Measurements from ENCODE around the gene ERFE. TPM values are rescaled to one million over a fixed set of nuclear protein-coding genes. Genes with fewer than 3 reads are reported as not detected.
"Not testable (repeated sequence)": the region's sequence is repeated elsewhere in the genome, so short reads cannot be mapped to it uniquely, and the experiment has no call there.

ERFE gene
- total RNA-seq, result 1 to 10 TPM; 1.3 to 1.5 TPM

DNA sequence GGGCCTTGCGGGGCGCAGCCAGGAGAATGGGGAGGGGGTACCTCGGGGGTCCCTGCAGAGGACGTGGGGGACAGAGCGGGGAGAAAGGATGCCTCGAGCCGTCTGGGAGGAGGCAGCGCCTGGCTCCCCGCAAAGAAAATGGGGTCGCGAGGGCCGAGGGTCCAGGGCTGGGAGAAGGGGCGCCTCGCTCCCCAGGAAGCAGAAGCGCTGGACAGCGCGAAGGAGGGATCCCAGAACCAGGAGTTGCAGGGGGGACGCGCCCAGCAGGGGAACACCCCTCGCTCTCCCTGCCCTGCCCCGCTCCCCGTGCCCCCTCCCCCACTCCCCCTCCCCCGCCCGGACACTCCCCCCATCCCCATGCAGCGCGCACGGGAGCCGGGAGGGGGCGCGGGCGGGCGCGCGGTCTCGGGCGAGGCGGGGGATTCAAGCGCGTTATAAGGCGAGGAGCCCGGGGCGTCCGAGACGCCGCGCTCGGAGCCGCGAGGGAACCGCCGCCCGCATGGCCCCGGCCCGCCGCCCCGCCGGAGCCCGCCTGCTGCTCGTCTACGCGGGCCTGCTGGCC lies at the start of gene ERFE:
TSS of gene ERFE (plus strand) at position 462 of the 562 bp plus-strand sequence. CDS start at position 500, 38 bp downstream.
- Histone ChIP-seq H3K9me3 (no peaks in the 10 kb centered on the region), H3K36me3 (no peaks in the 10 kb centered on the region), H3K27ac (no peak within 1 kb of the TSS), H3K27me3 (replicated peaks; ENCODE audit: insufficient read depth) (no peaks in the 10 kb centered on the region), H3K4me3 (peak within 1 kb of the TSS; percentile 64), H3K4me1 (ENCODE audit: control insufficient read depth in 1 of 2, low read depth in 2 of 2) (peaks cover 0 to 33% of the 10 kb centered on the region in 2 donors)
- ATAC-seq (ENCODE audit: insufficient number of reproducible peaks, low FRiP score, low read depth), result no peak
- no peak for DNase-seq (ENCODE audit: low spot score)
- peak; percentile 59 for TF ChIP-seq CTCF (IDR thresholded peaks at IDR 0.05)

- no peak for ATAC-seq (ENCODE audit: insufficient number of reproducible peaks, low FRiP score, low read depth)
- no peak overlapping the region for H3K27ac ChIP-seq
Measured at GRCh38 chr2:238113611-238114010, 45.2 kb upstream of the ERFE start.

DNA sequence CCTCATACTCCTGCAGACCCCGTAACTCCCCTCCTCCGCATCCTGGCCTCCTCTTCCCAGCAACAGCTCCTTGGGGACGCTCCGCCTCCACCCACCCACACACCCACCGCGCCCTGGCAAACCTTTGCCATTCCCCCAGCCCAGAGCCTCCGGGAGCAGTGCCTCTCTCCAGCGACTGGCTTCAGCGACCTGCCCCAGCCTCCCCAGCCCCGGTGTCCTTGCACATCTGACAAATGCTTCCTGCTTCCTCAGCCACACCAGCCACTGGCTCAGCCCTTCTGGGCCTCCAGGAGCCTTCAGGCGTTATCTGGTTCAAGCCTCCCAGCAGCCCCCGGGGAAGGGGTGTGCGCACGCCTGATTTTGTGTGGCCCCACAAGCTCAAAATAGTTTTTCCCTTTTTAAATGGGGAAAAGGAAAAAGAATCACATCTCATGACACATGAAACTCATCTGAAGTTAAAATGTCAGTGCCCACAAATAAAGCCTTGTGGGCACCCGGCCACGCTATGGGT lies 44.4 kb upstream of the ERFE start:
- Histone ChIP-seq H3K27ac (no peak overlapping the region), H3K4me3 (no peak overlapping the region), H3K36me3 (no peaks in the 10 kb centered on the region), H3K9me3 (peaks cover 12% of the 10 kb centered on the region), H3K27me3 (replicated peaks; ENCODE audit: insufficient read depth) (no peaks in the 10 kb centered on the region), H3K4me1 (ENCODE audit: control insufficient read depth in 1 of 2, low read depth in 2 of 2) (no peaks in the 10 kb centered on the region)
- no peak for TF ChIP-seq CTCF (IDR thresholded peaks at IDR 0.05)
- no peak for DNase-seq (ENCODE audit: low spot score)
- ATAC-seq (ENCODE audit: insufficient number of reproducible peaks, low FRiP score, low read depth), result no peak

More at GRCh38 chr2:238113611-238114010, 45.2 kb upstream of the ERFE start:
- no peak for DNase-seq (ENCODE audit: low spot score)
- Histone ChIP-seq H3K9me3 (peaks cover 12% of the 10 kb centered on the region), H3K27me3 (replicated peaks; ENCODE audit: insufficient read depth) (no peaks in the 10 kb centered on the region), H3K4me1 (ENCODE audit: control insufficient read depth in 1 of 2, low read depth in 2 of 2) (no peaks in the 10 kb centered on the region), H3K36me3 (no peaks in the 10 kb centered on the region), H3K4me3 (no peak overlapping the region)
- TF ChIP-seq CTCF (IDR thresholded peaks at IDR 0.05), result no peak

GRCh38 chr2:238114851-238115660 lies 43.7 kb upstream of the ERFE start:
- H3K27ac ChIP-seq, result no peak overlapping the region
- DNase-seq (ENCODE audit: low spot score), result no peak
- no peak for ATAC-seq (ENCODE audit: insufficient number of reproducible peaks, low FRiP score, low read depth)
- no peaks in the 10 kb centered on the region for H3K4me1 ChIP-seq (ENCODE audit: control insufficient read depth in 1 of 2, low read depth in 2 of 2)
- H3K9me3 ChIP-seq, result peaks cover 12% of the 10 kb centered on the region
- no peak for TF ChIP-seq CTCF (IDR thresholded peaks at IDR 0.05)
- H3K36me3 ChIP-seq, result no peaks in the 10 kb centered on the region
- H3K4me3 ChIP-seq, result no peak overlapping the region
- no peaks in the 10 kb centered on the region for H3K27me3 ChIP-seq (replicated peaks; ENCODE audit: insufficient read depth)

GRCh38 chr2:238115709-238116108 lies 43.1 kb upstream of the ERFE start:
- not testable (repeated sequence) for H3K4me3 ChIP-seq; H3K36me3 ChIP-seq; H3K27me3 ChIP-seq (replicated peaks; ENCODE audit: insufficient read depth); H3K27ac ChIP-seq; ATAC-seq (ENCODE audit: insufficient number of reproducible peaks, low FRiP score, low read depth); H3K4me1 ChIP-seq (ENCODE audit: control insufficient read depth in 1 of 2, low read depth in 2 of 2); DNase-seq (ENCODE audit: low spot score)
- H3K9me3 ChIP-seq, result peaks cover 12% of the 10 kb centered on the region
